Measurements from ENCODE around the gene ACSS2. TPM values are rescaled to one million over a fixed set of nuclear protein-coding genes. Genes with fewer than 3 reads are reported as not detected.

Gene ACSS2
- total and polyA plus RNA-seq, 10 of the 15 experiments (the other 5 are each of a cell fraction or from before 2014, with no cell fraction given), result 2.8 to 37.2 (median 24.2) TPM

DNA sequence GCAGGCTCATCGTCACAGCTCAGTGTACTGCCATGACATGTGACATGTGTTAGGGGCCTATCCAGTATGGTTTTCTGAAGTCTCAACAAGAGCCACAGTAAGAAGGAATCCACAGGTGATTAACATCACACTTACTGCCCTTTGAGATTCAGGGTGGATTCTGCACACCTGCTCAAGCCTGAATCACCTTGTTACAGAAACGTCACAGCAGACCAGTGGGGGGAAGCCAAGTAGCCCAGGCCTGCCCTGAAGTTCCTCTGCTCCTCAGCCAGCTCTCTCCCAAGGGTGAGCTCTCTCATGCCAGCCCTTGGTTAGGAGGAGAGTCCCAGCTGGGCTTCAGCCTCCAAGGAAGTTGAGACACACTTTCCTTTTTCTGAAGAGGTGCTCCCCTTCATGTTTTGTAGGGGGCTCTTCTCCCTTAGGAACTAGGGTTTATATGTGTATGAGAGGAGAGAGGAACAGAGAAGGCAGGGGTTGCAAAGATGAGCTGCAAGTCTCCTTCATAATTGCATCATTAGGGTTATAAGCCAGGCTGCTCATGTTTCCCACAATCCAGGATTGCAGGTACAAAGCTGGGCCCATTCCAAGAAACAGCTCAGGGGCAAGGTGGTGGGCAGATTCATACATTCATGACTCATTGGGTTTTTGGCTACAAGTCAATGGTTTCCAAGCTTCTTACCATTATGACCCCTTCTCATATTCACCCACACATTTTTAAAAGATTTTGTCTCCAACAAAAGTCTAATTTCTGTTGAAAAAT is 67.6 kb downstream of the ACSS2 start (continued):
- TF ChIP-seq SIX5 (IDR thresholded peaks at IDR 0.05; ENCODE audit: low read depth, low read length, severe bottlenecking) (no peak), EGR1 (IDR thresholded peaks at IDR 0.05; ENCODE audit: borderline replicate concordance in 1 of 2, low read depth in 2 of 2, low read length in 2 of 2) (no peak), JUND (IDR thresholded peaks at IDR 0.05; ENCODE audit: low read depth, low read length) (no peak), ZNF622 (IDR thresholded peaks at IDR 0.05) (no peak), CREM (IDR thresholded peaks at IDR 0.05; ENCODE audit: low read depth) (no peak), MYB (IDR thresholded peaks at IDR 0.05; ENCODE audit: borderline replicate concordance, low read depth, low read length) (no peak)

- ATAC-seq (no peak), FAIRE-seq (no peak), DNase-seq (ENCODE audit: low read depth, low spot score) (no peak)
- no peaks in the 10 kb centered on the region for H3K27me3 ChIP-seq (replicated peaks in 1 of 2; ENCODE audit: control insufficient read depth in 2 of 2, insufficient read depth in 2 of 2, low read length in 1 of 2)
- H3K9me3 ChIP-seq (replicated peaks; ENCODE audit: control insufficient read depth, insufficient read depth, low read length), result no peaks in the 10 kb centered on the region
- no peak overlapping the region for H2AFZ ChIP-seq (ENCODE audit: control insufficient read depth, low read depth, low read length)
- ChIA-PET POLR2A (no interaction called here), CTCF (no interaction called here), SMC1A (ENCODE audit: uncharacterized antibody, unreplicated experiment) (no interaction called here), RAD21 (ENCODE audit: unreplicated experiment) (interaction anchor here (1.6 kb wide), 1 partner anchor 70 kb away, joined by 4 read pairs; no protein-coding TSS in a partner anchor)
- in situ Hi-C loops (cut with MboI), result no loop called here
- H3K36me3 ChIP-seq (ENCODE audit: control insufficient read depth in 2 of 2, insufficient read depth in 2 of 2, low read length in 1 of 2), result peaks cover 3 to 18% of the 10 kb centered on the region in 2 experiments
- H3K79me2 ChIP-seq (ENCODE audit: control insufficient read depth, insufficient read depth, low read length), result no peaks in the 10 kb centered on the region
- intact Hi-C loops (cut with micrococcal nuclease; ENCODE audit: unreplicated experiment), result no loop called here
- no peaks in the 10 kb centered on the region for H3K4me1 ChIP-seq (ENCODE audit: control insufficient read depth, insufficient read depth, low read length)
- H3K4me3 ChIP-seq, result no peak overlapping the region
- H3K9ac ChIP-seq (ENCODE audit: control insufficient read depth, insufficient read depth, low read length), result no peak overlapping the region
- H3K27ac ChIP-seq (ENCODE audit: control insufficient read depth, insufficient read depth), result no peak overlapping the region
- over 99% methylated on average over 7 of the region's 7 CpGs for WGBS (ENCODE audit: insufficient coverage, insufficient replicate concordance, low lambda C conversion rate, missing lambda C conversion rate)
- no peak overlapping the region for H3K4me2 ChIP-seq (ENCODE audit: control insufficient read depth, insufficient read depth)
- H4K20me1 ChIP-seq (ENCODE audit: control insufficient read depth, insufficient read depth), result no peaks in the 10 kb centered on the region
- no TSS peak for BruUV-seq (replicated peaks)
- TF ChIP-seq CHD4 (IDR thresholded peaks at IDR 0.05) (no peak), SIN3A (IDR thresholded peaks at IDR 0.05; ENCODE audit: low read depth, low read length) (no peak), DPF2 (IDR thresholded peaks at IDR 0.05) (no peak), CREM (IDR thresholded peaks at IDR 0.05; ENCODE audit: low read depth) (no peak), ZNF622 (IDR thresholded peaks at IDR 0.05) (no peak), ZNF592 (IDR thresholded peaks at IDR 0.05) (no peak), E2F4 (IDR thresholded peaks at IDR 0.05; ENCODE audit: low read depth, low read length) (no peak), YBX1 (IDR thresholded peaks at IDR 0.05) (no peak)
- TF ChIP-seq, protein P1, sequence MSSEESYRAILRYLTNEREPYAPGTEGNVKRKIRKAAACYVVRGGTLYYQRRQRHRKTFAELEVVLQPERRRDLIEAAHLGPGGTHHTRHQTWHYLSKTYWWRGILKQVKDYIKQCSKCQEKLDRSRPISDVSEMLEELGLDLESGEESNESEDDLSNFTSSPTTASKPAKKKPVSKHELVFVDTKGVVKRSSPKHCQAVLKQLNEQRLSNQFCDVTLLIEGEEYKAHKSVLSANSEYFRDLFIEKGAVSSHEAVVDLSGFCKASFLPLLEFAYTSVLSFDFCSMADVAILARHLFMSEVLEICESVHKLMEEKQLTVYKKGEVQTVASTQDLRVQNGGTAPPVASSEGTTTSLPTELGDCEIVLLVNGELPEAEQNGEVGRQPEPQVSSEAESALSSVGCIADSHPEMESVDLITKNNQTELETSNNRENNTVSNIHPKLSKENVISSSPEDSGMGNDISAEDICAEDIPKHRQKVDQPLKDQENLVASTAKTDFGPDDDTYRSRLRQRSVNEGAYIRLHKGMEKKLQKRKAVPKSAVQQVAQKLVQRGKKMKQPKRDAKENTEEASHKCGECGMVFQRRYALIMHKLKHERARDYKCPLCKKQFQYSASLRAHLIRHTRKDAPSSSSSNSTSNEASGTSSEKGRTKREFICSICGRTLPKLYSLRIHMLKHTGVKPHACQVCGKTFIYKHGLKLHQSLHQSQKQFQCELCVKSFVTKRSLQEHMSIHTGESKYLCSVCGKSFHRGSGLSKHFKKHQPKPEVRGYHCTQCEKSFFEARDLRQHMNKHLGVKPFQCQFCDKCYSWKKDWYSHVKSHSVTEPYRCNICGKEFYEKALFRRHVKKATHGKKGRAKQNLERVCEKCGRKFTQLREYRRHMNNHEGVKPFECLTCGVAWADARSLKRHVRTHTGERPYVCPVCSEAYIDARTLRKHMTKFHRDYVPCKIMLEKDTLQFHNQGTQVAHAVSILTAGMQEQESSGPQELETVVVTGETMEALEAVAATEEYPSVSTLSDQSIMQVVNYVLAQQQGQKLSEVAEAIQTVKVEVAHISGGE (CRISPR knock-in tag; IDR thresholded peaks at IDR 0.05), result no peak
These were observed 69.1 kb downstream of the ACSS2 start for GRCh38 chr20:34945315-34946077.

All from GM12878 (cell line).